AG04449 (cell line): ENCODE data around the gene CDK8.

Source experiments
- CTCF ChIA-PET: fragments of 350-600 bp; formaldehyde crosslinking; extraction: SDS; loops from one replicate; lab custom pipeline; 2021; ENCODE audit warnings: antibody characterized with exemption; lab: Yijun Ruan, JAX
- POLR2A ChIA-PET: fragments of 400-600, 350-600 bp; formaldehyde crosslinking; extraction: SDS; loops from one replicate; lab custom pipeline; 2020; ENCODE audit warnings: antibody characterized with exemption, inconsistent platforms; lab: Yijun Ruan, JAX
- DNase-seq: peaks from one replicate; pipeline ENCODE4 v3.0.0-alpha.2; 2010; ENCODE audit warnings: low read depth, low spot score
- H3K4me3 ChIP-seq: 2 replicates; pipeline ENCODE4 v1.5.1; 2011; ENCODE audit warnings: low read depth, mild to moderate bottlenecking, control low read depth, low read length
- TF ChIP-seq, protein P1 (sequence below): IDR thresholded peaks from one replicate; pipeline ENCODE4 v1.5.1; 2011; ENCODE audit warnings: mild to moderate bottlenecking, moderate library complexity, low read length, control low read depth, inconsistent platforms; ENCODE audit not compliant: insufficient read depth; ENCODE audit errors: missing control alignments

CDK8 gene

DNA sequence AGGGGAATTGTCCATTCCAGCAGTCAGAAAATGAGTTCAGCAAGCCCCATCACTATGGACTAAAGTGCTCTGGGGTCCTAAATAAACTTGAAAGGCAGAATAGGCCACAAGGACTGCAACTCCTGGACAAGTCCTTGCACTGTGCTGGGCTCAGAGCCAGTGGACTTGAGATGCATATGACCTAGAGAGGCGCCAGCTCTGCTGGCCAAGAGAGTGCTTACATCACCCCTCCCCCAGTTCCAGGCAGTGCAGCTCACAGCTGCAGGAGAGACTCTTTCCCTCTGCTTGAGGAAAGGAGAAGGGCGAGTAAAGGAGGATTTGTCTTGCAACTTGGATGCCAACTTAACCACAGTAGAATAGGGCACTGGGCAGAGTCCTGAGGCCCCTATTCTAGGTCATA lies 194.1 kb downstream of the CDK8 start:
- TF ChIP-seq, protein P1, sequence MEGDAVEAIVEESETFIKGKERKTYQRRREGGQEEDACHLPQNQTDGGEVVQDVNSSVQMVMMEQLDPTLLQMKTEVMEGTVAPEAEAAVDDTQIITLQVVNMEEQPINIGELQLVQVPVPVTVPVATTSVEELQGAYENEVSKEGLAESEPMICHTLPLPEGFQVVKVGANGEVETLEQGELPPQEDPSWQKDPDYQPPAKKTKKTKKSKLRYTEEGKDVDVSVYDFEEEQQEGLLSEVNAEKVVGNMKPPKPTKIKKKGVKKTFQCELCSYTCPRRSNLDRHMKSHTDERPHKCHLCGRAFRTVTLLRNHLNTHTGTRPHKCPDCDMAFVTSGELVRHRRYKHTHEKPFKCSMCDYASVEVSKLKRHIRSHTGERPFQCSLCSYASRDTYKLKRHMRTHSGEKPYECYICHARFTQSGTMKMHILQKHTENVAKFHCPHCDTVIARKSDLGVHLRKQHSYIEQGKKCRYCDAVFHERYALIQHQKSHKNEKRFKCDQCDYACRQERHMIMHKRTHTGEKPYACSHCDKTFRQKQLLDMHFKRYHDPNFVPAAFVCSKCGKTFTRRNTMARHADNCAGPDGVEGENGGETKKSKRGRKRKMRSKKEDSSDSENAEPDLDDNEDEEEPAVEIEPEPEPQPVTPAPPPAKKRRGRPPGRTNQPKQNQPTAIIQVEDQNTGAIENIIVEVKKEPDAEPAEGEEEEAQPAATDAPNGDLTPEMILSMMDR, result no peak
- CTCF ChIA-PET, result interaction anchor here (1.2 kb wide), 1 partner anchor 10 kb away, joined by 3 read pairs; no protein-coding TSS in a partner anchor
- H3K4me3 ChIP-seq, result no peak overlapping the region
- POLR2A ChIA-PET, result no interaction called here
- no peak for DNase-seq

DNA sequence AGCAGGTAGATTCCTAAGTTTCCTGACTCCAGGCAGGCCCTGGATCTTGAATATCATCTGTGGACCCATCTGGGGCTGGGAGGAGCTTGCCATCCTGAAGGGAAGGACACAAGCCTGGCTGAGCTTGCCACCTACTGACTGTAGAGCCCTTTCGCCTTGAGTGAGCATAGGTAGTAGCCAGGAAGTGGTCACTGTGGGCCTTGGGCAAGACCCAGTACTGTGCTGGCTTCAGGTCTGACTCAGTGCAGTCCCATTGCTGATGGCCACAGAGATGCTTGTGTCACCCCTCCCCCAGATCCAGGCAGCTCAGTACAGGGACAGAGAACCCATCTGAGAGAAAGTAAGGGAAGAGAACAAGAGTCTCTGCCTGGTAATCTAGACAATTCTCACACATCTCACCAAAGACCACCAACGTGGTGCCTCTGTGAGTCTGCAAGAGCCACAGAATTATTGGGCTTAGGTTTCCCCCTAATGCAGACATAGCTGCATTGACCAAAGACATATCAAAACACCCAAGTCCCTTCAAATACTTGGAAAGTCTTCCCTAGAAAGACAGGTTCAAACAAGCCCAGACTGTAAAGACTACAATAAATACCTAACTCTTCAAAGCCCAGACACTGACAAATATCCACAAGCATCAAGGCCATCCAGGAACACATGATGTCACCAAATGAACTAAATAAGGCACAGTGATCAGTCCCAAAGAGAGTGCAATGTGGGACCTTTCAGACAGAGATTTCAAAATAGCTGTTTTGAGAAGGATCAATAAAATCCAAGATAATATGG lies 195.3 kb downstream of the CDK8 start:
- CTCF ChIA-PET, result interaction anchor here (0.7 to 1.2 kb wide), 3 partner anchors 8 to 249 kb away, joined by 3 to 4 read pairs (median 3); no protein-coding TSS in a partner anchor
- DNase-seq, result no peak

More for the DNA sequence above, 195.3 kb downstream of the CDK8 start:
- POLR2A ChIA-PET, result no interaction called here
- H3K4me3 ChIP-seq, result no peak overlapping the region
- TF ChIP-seq, protein P1, result no peak
